RWPE1 (cell line): ENCODE results near the gene PARP1.

ENCODE experiments used
- CTCF ChIA-PET: fragments of 350-600 bp; sonication (Branson Sonifier 250); formaldehyde crosslinking; extraction: SDS; loops from one replicate; lab custom pipeline; 2021; lab: Yijun Ruan, JAX
- POLR2A ChIA-PET: fragments of 400-600 bp; formaldehyde crosslinking; extraction: SDS; loops from one replicate; lab custom pipeline; 2020; ENCODE audit warnings: antibody characterized with exemption; ENCODE audit not compliant: low non-redundant PET; lab: Yijun Ruan, JAX
- DNase-seq: peaks from one replicate; pipeline ENCODE4 v3.0.0; 2012; ENCODE audit warnings: low spot score
- H3K27ac ChIP-seq: fragments of 450-650 bp; 2 replicates; pipeline ENCODE4 v1.5.1; 2017
- TF ChIP-seq, protein P1 (sequence below): fragments of 450-650 bp; conservative IDR thresholded peaks from 2 replicates; pipeline ENCODE4 v1.5.1; 2017; ENCODE audit warnings: low read depth, mild to moderate bottlenecking

PARP1 gene

DNA sequence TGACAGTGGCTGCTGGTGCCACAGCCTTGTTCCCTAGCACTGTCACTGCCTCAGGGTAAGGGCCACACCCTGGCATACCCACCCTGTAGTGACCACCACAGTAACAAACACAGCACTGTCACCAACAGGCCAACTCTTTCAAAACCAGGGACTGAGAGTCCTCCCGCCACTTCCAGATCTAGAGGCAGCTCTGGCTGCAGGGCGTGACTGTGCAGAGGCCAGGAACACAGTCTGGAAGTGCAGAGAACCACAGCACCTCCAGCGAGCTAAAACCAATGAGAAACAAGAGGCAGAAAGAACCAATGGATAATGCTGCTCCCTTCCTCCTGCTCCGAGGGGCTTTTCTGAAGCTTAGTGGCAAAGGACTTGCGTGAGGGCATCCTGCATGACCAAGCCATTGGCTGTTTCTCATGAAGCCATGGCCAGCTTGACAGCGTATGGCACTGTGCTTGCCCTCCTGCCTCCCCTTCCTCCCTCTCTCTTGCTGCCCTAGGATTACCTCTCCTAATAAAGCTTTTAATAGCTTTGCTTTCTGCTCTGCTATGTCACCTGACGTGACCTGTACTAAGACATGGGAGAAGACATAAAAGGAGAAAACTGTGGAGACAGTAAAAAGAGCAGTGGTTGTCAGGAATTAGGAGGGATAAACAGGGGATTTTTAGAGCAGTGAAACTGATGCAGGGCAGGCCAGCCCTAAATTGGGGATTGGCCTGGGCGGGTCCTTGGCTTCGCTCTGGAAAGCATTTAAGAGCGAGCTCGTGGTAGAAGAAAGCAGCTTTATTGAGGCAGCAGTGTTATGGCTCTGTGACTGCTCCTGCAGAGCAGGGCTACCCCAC is 7.2 kb downstream of the PARP1 start:
- H3K27ac ChIP-seq, result peak overlapping the region; percentile 25
- DNase-seq, result no peak
- ChIA-PET POLR2A (no interaction called here), CTCF (interaction anchor here (0.6 to 1.2 kb wide), 2 partner anchors 8 to 276 kb away, joined by 3 to 5 read pairs; no protein-coding TSS in a partner anchor)
- TF ChIP-seq, protein P1, sequence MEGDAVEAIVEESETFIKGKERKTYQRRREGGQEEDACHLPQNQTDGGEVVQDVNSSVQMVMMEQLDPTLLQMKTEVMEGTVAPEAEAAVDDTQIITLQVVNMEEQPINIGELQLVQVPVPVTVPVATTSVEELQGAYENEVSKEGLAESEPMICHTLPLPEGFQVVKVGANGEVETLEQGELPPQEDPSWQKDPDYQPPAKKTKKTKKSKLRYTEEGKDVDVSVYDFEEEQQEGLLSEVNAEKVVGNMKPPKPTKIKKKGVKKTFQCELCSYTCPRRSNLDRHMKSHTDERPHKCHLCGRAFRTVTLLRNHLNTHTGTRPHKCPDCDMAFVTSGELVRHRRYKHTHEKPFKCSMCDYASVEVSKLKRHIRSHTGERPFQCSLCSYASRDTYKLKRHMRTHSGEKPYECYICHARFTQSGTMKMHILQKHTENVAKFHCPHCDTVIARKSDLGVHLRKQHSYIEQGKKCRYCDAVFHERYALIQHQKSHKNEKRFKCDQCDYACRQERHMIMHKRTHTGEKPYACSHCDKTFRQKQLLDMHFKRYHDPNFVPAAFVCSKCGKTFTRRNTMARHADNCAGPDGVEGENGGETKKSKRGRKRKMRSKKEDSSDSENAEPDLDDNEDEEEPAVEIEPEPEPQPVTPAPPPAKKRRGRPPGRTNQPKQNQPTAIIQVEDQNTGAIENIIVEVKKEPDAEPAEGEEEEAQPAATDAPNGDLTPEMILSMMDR, result no peak

DNA sequence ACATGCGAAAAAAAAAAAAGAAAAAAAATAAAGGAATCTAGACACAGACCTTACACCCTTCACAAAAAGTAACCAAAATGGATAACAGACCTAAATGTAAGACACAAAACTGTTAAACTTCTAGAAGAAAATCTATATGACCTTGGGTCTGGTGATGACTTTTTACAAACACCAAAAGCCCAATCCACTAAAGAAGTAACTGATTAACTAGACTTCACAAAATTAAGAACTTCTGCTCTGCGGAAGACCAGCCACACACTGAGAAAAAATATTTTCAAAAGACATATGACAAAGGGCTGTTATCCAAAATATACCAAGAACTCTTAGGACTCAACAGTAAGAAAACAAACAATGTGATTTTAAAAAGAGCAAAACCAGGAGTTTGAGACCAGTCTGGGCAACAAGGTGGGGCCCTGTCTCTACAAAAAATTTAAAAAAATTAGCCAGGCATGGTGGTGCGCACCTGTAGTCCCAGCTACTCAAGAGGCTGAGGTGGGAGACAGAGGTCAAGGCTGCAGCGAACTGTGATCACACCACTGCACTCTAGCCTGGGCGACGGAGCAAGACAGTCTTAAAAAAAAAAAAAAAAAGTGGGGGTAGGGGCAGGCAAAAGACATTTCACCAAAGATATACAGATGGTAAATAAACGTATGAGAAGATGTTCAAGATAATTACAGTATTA is 9.8 kb downstream of the PARP1 start:
- DNase-seq, result no peak
- TF ChIP-seq, protein P1, result no peak
- CTCF ChIA-PET, result no interaction called here
- H3K27ac ChIP-seq, result no peak overlapping the region
- POLR2A ChIA-PET, result interaction anchor here (0.5 kb wide), 1 partner anchor 11 kb away, joined by 3 read pairs; no protein-coding TSS in a partner anchor

DNA sequence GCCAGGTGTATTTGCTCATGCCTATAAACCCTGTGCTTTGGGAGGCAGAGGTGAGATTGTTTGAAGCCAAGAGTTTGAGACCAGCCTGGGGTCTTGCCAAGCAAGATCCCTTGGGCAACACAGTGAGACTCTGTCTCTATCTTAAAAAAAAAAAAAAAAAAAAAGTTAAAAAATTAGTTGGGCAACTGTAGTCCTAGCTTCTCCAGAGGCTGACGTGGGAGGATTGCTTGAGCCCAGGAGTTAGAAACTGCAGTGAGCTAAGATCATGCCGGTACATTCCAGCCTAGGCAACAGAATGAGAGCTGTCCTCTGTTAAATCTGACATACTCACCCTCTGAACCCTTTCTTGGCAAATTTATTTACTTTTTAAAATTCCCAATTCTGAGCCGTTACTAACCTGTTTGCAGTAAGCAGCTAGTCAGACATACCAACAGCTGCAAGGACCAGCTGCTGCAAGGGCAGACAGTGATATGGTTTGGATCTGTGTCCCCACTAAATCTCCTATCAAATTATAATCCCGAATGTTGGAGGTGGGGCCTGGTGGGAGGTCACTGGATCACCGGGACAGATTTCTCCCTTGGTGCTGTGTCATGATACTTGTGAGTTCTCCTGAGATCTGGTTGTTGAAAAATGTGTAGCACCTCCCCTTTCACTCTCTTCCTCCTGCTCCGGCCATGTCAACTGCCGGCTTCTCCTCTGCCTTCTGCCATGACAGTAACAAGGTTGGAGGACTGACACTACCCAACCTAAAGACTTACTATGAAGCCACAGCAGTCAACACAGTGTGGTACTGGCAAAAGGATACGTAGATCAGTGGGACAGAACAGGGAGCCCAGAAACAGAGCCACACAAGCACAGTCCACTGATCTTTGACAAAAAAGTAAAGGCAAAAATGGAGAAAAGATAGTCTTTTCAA is 10.6 kb downstream of the PARP1 start:
- no peak overlapping the region for H3K27ac ChIP-seq
- POLR2A ChIA-PET, result no interaction called here
- TF ChIP-seq, protein P1, result no peak
- DNase-seq, result no peak
- CTCF ChIA-PET, result interaction anchor here (0.6 kb wide), 1 partner anchor 108 kb away, joined by 5 read pairs; no protein-coding TSS in a partner anchor

DNA sequence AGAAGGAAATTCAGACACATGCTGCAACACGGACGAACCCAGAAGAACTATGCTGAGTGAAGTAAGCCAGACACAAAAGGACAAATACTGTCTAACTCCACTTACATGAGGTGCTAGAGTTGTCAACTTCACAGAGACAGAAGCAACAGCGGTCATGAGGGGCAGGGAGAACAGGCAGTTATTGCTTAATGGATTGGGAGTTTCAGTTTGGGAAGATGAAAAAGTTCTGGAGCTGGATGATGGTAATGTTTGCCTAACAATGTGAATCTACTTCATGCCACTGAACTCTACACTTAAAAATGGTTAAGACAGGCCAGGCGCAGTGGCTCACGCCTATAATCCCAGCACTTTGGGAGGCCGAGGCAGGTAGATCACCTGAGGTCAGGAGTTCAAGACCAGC is 12.1 kb downstream of the PARP1 start:
- H3K27ac ChIP-seq, result no peak overlapping the region
- TF ChIP-seq, protein P1, result no peak
- ChIA-PET POLR2A (no interaction called here), CTCF (interaction anchor here (0.9 kb wide), 1 partner anchor 12 kb away, joined by 3 read pairs; no protein-coding TSS in a partner anchor)
- DNase-seq, result no peak

DNA sequence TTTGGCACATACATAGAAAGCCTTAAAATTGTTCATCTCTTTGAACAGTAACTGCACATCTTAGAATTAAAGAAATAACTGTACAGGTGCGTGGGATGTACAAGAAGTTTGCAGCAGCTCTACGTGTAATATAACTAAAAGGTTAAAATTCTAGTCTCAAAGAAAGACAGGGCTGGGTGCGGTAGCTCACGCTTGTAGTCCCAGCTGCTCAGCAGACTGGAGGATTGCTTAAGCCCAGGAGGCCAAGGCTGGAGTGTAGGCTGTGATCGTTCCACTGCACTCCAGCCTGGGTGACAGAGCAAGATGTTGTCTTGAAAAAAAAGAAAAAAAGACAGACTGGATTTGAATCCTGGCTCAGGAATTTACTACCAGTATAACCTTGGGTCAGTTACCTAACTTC is 13.4 kb downstream of the PARP1 start:
- ChIA-PET POLR2A (no interaction called here), CTCF (no interaction called here)
- no peak for DNase-seq
- TF ChIP-seq, protein P1, result no peak
- no peak overlapping the region for H3K27ac ChIP-seq
